Measurements from ENCODE around the gene RFX3.

RFX3 gene

GRCh38 chr9:3506164-3506563 is 19.6 kb downstream of the RFX3 start:
- TF ChIP-seq, protein P1, sequence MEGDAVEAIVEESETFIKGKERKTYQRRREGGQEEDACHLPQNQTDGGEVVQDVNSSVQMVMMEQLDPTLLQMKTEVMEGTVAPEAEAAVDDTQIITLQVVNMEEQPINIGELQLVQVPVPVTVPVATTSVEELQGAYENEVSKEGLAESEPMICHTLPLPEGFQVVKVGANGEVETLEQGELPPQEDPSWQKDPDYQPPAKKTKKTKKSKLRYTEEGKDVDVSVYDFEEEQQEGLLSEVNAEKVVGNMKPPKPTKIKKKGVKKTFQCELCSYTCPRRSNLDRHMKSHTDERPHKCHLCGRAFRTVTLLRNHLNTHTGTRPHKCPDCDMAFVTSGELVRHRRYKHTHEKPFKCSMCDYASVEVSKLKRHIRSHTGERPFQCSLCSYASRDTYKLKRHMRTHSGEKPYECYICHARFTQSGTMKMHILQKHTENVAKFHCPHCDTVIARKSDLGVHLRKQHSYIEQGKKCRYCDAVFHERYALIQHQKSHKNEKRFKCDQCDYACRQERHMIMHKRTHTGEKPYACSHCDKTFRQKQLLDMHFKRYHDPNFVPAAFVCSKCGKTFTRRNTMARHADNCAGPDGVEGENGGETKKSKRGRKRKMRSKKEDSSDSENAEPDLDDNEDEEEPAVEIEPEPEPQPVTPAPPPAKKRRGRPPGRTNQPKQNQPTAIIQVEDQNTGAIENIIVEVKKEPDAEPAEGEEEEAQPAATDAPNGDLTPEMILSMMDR (conservative IDR thresholded peaks at IDR 0.05) = no peak
- TF ChIP-seq ZFX (IDR thresholded peaks at IDR 0.05) = no peak
- no peak overlapping the region for H3K27ac ChIP-seq

GRCh38 chr9:3502560-3503398 is 23.0 kb downstream of the RFX3 start:
- H3K27ac ChIP-seq = no peak overlapping the region
- TF ChIP-seq, protein P1 (conservative IDR thresholded peaks at IDR 0.05) = no peak
- no peak for TF ChIP-seq ZFX (IDR thresholded peaks at IDR 0.05)

DNA sequence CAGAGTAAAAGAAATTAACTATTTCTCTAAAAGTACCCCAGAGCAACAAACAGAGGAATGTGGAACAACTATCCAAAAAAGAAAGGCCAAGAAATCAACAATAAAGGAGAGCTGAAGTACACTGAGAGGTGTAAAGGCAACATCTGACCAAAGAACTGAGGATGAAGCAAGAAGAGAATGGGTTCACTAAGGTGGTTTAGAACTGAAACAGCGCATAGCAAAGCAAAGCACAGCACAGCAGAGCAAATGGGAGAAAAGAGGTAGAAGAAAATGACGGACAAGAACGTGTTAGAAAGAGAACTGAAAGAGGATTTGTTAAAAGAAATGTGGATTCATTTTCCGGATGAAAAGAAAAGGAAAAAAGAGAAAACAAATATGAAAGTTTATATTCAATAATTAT is 25.8 kb downstream of the RFX3 start:
- TF ChIP-seq, protein P1 (conservative IDR thresholded peaks at IDR 0.05) = no peak
- TF ChIP-seq ZFX (IDR thresholded peaks at IDR 0.05) = no peak
- H3K27ac ChIP-seq = no peak overlapping the region

DNA sequence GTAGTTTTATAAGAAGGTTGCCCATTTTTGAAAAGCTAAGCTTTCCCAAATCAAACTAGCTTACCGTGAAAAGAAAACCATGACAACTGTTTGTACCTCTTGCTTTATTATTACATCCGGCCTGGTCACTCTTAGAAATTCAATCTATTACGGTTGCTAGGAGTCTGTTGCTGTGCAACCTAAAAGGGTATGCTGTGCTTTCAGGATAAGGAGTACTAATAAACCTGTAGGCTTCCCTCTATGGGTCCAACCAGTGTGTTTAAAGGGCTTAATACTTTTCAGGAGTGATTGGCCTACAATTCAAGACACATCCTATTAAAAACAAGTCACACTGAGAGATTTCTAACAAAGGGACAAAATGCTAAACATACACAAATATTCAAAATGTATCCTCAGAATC is 27.1 kb downstream of the RFX3 start:
- no peak overlapping the region for H3K27ac ChIP-seq
- TF ChIP-seq, protein P1 (conservative IDR thresholded peaks at IDR 0.05) = no peak
- no peak for TF ChIP-seq ZFX (IDR thresholded peaks at IDR 0.05)

DNA sequence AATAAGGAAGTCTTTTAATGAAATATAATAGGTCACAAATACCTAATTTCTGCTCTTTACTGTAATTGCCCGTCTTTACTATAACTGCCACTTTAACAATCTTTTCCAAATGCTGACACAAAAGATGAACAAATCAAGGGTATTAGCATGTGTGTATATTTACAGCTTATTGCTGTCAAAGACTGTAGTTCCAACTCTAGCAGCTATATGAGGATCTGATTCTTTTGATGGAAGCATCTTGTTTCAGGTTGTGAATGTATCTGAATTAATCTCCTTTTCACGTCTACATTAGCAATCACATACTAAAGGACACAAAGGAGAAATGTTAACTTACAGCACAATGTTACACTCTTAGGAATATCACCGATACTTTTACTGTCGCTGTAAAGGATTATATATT is 27.9 kb downstream of the RFX3 start:
- TF ChIP-seq, protein P1 (conservative IDR thresholded peaks at IDR 0.05) = no peak
- no peak for TF ChIP-seq ZFX (IDR thresholded peaks at IDR 0.05)
- H3K27ac ChIP-seq = no peak overlapping the region

DNA sequence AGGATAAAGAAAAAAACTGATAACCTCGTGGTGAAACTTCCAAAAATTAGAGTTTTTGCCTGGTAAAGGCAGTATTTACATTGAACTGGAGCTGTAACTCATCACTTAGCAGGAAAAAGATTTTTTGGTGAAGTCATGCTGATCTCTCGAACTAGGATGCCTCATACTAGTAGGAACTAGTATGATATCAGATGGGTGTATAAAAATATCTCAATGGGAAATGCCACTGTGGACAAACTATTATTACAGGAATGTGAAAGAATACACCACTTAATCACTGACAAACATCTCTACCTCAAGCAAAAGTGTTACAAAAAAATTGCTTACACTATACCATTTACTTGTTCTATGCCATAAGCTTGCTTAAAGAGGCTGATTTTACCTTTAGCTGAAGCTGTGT is 28.4 kb downstream of the RFX3 start:
- TF ChIP-seq, protein P1 (conservative IDR thresholded peaks at IDR 0.05) = no peak
- no peak for TF ChIP-seq ZFX (IDR thresholded peaks at IDR 0.05)
- H3K27ac ChIP-seq = no peak overlapping the region

GRCh38 chr9:3495855-3496254 is 29.9 kb downstream of the RFX3 start:
- no peak overlapping the region for H3K27ac ChIP-seq
- TF ChIP-seq, protein P1 (conservative IDR thresholded peaks at IDR 0.05) = no peak
- no peak for TF ChIP-seq ZFX (IDR thresholded peaks at IDR 0.05)

All from C4-2B (cell line).